ENCODE results near the gene SMC5.
"Not testable (repeated sequence)": the region's sequence is repeated elsewhere in the genome, so short reads cannot be mapped to it uniquely, and the experiment has no call there.

Gene SMC5

DNA sequence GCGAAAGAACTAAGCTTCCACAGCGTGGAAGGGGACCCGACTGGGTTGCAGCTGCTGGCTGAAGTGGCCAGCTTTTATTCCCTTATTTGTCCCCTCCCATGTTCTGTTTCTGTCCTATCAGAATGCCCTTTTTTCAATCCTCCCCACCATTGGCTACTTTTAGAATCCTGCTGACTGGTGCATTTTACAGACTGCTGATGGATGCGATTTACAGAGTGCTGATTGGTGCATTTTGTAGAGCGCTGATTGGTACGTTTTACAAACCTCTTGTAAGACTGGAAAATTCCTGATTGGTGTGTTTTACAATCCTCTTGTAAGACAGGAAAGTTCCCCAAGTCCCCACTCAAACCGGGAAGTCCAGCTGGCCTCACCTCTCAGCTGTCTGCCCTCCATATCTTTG is 105.0 kb downstream of the SMC5 start:
- no peak for DNase-seq (ENCODE audit: low read depth in 3 of 3)

DNA sequence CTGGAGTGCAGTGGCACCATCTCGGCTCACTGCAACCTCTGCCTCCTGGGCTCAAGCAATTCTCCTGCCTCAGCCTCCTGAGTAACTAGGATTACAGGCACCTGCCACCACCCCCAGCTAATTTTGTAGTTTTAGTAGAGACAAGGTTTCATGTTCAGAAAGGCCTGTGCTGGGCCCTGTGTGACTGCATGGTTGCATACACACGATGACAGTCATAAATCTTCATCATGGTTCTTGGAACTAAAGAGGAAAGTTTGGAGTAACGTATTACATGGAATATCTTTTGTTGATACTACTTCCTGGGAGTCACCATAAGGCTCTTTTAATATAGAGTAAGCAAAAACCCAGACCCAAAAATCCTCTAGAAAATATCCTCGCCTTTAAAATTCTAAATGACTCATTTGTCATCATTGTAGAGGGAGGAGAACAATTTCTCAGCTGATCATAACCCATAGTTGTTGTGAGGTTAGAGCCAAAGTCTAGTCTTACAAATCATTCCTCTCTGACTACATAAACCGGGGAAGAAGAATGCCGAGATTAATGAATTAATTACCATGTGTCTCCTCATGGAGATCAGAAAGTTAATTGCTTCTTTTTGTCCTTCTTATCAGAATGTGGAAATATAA is 108.6 kb downstream of the SMC5 start:
- DNase-seq (ENCODE audit: low read depth in 3 of 3), result no peak

DNA sequence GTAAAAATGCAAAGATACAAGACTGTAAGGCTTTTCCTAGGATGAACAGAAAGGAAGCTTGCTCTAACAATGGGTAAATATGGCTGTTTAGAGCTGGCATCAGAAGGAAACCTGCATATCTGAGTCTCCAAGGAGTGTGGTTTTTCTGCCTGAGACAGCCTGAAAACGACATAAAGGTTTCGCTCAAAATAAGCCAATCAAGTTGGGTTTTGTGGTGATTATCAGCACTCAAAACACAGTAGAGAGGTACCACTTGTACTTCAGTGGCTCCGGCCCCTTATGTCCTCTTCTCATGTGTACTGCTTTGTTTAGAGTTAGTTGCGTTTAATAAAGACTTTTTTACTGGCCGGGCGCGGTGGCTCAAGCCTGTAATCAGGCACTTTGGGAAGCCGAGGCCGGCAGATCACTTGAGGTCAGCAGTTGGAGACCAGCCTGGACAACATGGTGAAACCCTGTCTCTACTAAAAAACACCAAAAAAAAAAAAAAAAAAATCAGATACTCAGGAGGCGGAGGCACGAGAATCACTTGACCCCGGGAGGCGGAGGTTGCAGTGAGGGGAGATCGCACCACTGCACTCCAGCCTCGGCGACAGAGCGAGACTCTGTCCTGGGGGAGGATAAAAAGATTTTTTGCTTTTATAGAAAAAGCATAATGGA is 116.3 kb downstream of the SMC5 start:
- DNase-seq (ENCODE audit: low read depth in 3 of 3), result no peak

DNA sequence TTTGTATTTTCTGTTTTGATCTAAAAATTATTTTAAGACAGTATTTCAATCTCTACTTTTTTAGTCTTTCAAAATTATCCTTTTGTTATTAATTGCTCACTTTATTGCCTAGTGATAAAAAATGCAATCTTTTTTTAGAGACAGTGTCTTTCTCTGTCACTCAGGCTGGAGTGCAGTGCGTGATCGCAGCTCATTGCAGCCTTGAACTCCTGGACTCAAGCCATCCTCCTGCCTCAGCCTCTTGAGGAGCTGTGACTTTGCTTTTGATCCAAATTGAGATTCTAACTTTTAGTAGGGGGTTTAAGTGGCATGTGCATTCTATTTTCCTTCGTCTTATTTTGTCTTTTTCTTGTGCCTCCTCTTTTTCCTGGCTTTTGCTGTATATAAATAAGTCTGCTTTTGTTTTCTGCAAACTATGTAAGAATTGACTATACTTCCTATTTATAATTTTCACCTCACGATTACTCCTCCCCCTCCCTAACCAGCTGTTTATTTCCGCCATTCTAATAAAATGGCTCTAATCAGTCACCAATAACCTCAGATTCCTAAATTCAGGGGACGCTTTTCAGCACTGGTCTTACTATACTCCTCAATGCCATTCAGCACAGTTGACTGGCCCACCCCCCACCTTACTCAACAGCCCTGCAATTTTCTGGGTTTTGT is 123.4 kb downstream of the SMC5 start:
- DNase-seq (ENCODE audit: low read depth in 3 of 3), result no peak

DNA sequence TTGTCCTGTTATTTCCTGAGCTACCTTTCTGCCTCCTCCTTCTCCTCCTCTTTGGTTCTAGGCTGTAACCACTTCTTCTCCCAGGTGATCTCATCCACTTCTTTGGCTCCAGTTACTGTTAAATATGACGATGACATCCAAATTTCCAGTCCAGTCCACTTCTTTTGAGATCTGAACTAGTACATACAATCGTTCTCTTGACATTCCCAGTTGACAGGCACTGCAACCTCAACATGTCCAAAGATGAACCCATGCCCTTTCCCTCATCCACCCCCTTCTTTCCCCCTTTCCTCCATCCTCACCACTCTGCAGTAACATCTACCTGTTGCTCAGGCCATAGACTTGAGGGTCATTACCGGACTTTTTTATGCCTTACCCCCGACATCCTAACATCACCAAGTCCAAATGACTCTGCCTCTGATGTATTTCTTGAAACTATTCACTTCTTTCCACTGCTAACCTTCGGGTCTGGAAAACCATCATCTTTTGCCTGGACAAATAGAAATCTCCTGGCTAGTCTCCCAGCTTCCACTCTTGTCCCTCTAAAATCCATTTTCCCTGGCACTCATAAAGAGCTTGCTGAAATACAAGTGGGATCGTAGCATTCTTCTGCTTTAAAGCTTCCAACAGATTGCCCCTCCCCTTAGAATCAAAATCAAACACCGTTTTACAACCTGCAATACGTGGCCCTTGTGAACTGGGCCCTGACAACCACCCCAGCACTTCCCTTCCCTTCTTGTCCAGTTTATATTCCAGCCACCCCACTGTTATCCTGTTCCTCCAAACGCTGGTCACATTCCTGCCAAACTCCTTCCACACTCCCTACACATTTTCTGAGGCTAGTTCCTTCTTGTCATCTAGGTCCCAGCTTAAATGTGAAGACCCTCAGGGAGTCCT is 124.2 kb downstream of the SMC5 start:
- DNase-seq (ENCODE audit: low read depth in 3 of 3), result no peak

- no peak for DNase-seq (ENCODE audit: low read depth in 3 of 3)
Observed at GRCh38 chr9:70385426-70385825, 126.6 kb downstream of the SMC5 start.

GRCh38 chr9:70387663-70388062 is 128.9 kb downstream of the SMC5 start:
- DNase-seq (ENCODE audit: low read depth in 3 of 3), result no peak

GRCh38 chr9:70389188-70389587 is 130.4 kb downstream of the SMC5 start:
- DNase-seq (ENCODE audit: low read depth in 3 of 3), result no peak

GRCh38 chr9:70389621-70390266 is 131.0 kb downstream of the SMC5 start:
- DNase-seq (ENCODE audit: low read depth in 3 of 3), result no peak

GRCh38 chr9:70390933-70391341 is 132.2 kb downstream of the SMC5 start:
- no peak for DNase-seq (ENCODE audit: low read depth in 3 of 3)

DNA sequence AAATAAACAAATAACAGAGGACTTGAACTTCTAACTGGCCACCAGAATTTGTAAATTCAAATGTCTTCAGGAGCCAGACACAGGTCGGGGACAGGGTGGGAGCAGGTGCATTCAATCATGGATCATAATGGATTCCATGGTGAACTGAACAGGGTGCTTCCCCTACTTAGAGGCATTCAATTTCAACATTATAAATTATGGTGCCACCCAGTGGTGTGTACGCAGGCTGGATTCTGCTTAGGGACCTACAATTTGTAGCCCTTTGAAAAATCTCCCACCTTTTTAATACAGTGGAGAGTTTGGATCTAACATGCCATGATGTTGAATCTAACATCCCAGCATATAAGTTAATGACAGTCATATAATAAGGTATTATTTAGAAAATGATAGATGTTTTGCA is 133.4 kb downstream of the SMC5 start:
- DNase-seq (ENCODE audit: low read depth in 3 of 3), result no peak

- DNase-seq (ENCODE audit: low read depth in 3 of 3), result no peak
Observed at GRCh38 chr9:70392850-70393249, 134.1 kb downstream of the SMC5 start.

- DNase-seq (ENCODE audit: low read depth in 3 of 3), result no peak
Observed at GRCh38 chr9:70395652-70396051, 136.9 kb downstream of the SMC5 start.

DNA sequence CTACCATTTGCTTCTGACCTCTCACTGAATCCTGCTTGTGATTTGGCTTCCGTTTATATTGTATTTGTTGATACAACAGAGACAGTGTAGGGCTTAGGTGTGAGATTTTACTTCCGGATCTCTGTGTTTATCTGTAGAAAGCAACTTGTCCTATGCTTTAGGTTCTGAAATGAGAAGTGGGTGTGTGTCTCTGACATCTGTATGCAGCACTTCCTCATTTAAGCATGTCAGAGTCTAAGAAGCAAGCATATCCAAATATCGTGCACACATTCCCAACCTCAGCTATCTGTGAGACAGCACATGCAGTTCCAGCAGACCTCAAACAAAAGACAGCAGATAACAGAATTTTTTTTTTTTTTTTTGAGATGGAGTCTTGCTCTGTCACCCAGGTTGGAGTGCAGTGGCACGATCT is 139.4 kb downstream of the SMC5 start:
- DNase-seq (ENCODE audit: low read depth in 3 of 3), result no peak

DNA sequence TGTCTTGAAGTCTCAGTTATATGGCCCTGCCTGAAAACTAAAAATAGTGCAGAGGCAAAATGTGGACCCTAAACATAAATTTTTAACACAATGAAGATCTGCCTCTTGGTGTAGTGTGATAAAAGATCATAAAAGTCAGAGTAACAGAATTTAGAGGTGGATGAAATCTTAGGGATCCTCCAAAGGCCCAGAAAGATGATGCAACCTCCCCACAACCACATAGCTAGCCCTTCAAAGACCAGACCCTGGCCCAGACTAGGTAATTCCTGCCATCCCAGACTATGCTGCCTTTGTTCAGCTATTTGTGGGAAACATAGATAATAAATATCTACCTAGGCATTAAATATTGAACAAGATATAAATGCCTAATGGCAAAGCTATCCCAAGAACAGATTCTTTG is 140.4 kb downstream of the SMC5 start:
- DNase-seq (ENCODE audit: low read depth in 3 of 3), result no peak

DNA sequence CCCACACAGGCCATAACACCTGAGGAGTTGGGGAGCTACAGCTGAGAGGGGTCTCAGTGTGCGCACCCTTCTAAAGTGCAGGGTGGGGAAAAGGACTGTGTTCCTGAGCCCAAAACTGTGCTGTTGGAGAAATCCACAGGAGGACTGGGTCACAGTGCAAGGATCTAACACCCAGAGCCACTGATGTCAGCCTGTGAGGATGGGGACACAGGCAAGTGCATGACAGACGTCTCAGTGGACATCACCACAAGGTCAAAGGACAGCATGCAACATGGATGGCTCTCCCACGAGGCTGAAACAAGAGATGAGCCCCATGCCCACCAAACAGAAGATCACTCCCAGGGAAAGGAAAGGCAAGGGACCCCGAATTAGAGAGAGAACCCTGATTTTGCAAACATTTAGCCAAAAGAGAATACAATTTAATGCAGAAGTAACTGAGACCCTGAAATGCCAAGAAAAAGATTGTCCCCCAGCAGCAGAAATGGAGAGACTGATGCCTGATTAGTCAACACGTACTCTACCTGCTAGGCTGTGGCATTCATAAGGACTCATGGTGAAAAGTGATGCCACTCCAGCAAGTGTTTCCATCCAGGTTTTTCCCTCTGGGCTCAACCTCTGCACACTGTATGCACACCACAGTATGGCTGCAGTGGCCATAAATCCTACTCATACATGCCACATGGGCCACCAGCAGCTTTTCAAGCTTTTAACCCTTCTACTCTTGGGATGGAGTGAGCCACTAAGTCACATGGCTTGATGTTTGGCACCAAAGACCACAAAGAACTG is 141.5 kb downstream of the SMC5 start:
- no peak for DNase-seq (ENCODE audit: low read depth in 3 of 3)

- not testable (repeated sequence) for DNase-seq (ENCODE audit: low read depth in 3 of 3)
Observed at GRCh38 chr9:70401241-70401640, 142.5 kb downstream of the SMC5 start.

- DNase-seq (ENCODE audit: low read depth in 3 of 3), result no peak
Observed at GRCh38 chr9:70402213-70402612, 143.4 kb downstream of the SMC5 start.

- DNase-seq (ENCODE audit: low read depth in 3 of 3), result no peak
Observed at GRCh38 chr9:70403166-70403565, 144.4 kb downstream of the SMC5 start.

GRCh38 chr9:70403618-70404025 is 144.8 kb downstream of the SMC5 start:
- DNase-seq (ENCODE audit: low read depth in 3 of 3), result no peak

DNA sequence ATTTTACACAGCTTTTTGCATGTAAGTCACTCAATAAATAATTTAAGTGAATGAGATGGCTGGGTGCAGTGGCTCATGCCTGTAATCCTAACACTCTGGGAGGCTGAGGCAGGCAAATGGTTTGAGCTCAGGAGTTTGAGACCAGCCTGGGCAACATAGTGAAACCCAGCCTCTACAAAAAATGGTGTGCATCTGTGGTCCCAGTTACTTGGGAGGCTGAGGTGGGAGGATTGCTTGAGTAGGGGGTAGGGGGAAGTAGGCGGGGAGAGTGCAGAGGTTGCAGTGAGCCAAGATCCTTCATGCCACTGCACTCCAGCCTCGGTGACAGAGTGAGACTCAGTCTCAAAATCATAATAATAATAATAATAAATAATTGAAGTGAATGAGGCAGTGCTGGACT is 145.5 kb downstream of the SMC5 start:
- no peak for DNase-seq (ENCODE audit: low read depth in 3 of 3)

All from stimulated activated CD4-positive, alpha-beta T cell treated with anti-CD3 and anti-CD28 coated beads, TNF-alpha, amount 100 ng/mL, for 48 hours (primary cell).